Motor neuron (in vitro differentiated cells): ENCODE measurements around the gene SLC39A11. TPM values are rescaled to one million over a fixed set of nuclear protein-coding genes. Genes with fewer than 3 reads are reported as not detected.

Experiments
- ATAC-seq, 8 experiments: fragments of 200-7000 bp; cut with Tn5 transposase; replicated peaks in 6 of 8; 2 replicates each; pipeline ENCODE4 v1.8.0; 2021; ENCODE audit warnings: mild to moderate bottlenecking in 8 of 8, moderate library complexity in 8 of 8
- H3K27ac ChIP-seq, 2 donors: fragments of 250-450 bp; sonication (Bioruptor Pico); 2 replicates each; pipeline ENCODE4 v1.9.0; 2021; ENCODE audit warnings: antibody characterized with exemption in 2 of 2, mild to moderate bottlenecking in 2 of 2, moderate library complexity in 1 of 2
- H3K4me1 ChIP-seq, 2 donors: fragments of 250-450 bp; sonication (Bioruptor Pico); replicated peaks in 1 of 2; 2 replicates each; pipeline ENCODE4 v1.6.1; 2021; ENCODE audit warnings: antibody characterized with exemption in 2 of 2, mild to moderate bottlenecking in 2 of 2, moderate library complexity in 1 of 2
- H3K4me3 ChIP-seq, 5 donors: fragments of 250-450 bp; sonication (Bioruptor Pico); 2 replicates each; pipeline ENCODE4 v1.9.0; 2021; ENCODE audit warnings: antibody characterized with exemption in 5 of 5, mild to moderate bottlenecking in 5 of 5, moderate library complexity in 4 of 5
- WGBS, 10 experiments: fragments of 450-650 bp; shearing (Covaris generic); methylation state at CpG; one replicate each; pipeline ENCODE4 v1.0.0; 2022; 5-methylcytosine and 5-hydroxymethylcytosine counted together
- in situ Hi-C, 9 experiments: fragments of 400-800 bp; cut with MboI; loops; one replicate each; pipeline ENCODE4 v1.15.0; 2021; ENCODE audit warnings: low sequenced_read_pairs in 9 of 9, low pct_unique_long_range_greater_than_20kb in 2 of 9; ENCODE audit not compliant: unreplicated experiment in 9 of 9
- total RNA-seq, 8 experiments: library from RNA; unstranded; fragments of 300-600 nt; gene quantifications; 2 replicates each; pipeline versions ENCODE4 v1.2.3 to v1.2.4, GENCODE V29; 2022

Gene SLC39A11
- total RNA-seq, 8 experiments from 2014 or later: 5.3 to 27.3 (median 10.8) TPM

DNA sequence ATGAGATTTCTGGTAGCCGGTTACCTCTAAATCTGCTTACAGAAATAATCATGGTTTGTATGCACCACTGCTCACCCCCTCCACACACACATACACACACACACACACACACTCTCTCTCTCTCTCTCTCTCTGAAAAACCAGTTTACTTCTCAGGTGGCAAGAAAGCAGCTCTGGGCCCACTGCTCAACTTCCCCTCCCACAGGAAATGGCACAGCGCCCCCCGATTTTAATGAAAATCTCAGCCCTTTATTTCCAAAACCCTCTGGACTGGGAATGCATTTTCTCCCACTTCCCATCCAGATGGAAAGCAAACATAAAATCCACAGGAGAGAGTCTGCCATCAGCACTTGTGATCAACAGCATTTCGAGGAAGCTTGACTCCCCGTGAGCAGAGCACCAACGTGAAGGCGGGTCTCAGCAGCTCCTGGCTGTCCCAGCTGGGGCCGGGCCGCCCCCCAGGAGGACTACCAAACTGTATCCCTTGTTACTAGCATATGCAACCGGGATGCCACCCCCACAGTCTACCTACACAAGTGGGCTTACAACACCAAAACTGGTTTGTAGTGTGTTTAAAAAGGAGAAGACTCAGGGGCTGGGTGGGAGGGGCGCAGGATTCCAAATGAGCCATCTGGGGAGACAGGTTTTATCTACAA lies 121.1 kb downstream of the SLC39A11 start:
- ATAC-seq: peak in 4 of 8 experiments; percentile 7 to 32 (median 22)
- in situ Hi-C loops: no loop called here
- H3K4me1 ChIP-seq: peaks cover 14 to 22% of the 10 kb centered on the region in 2 donors
- 40 to 100% (median 85%) methylated on average over 1 to 7 of the region's 11 CpGs; no CpG with 5 or more reads in 2 of the 10 experiments for WGBS, 10 experiments
- no peak overlapping the region for H3K4me3 ChIP-seq
- no peak overlapping the region for H3K27ac ChIP-seq

DNA sequence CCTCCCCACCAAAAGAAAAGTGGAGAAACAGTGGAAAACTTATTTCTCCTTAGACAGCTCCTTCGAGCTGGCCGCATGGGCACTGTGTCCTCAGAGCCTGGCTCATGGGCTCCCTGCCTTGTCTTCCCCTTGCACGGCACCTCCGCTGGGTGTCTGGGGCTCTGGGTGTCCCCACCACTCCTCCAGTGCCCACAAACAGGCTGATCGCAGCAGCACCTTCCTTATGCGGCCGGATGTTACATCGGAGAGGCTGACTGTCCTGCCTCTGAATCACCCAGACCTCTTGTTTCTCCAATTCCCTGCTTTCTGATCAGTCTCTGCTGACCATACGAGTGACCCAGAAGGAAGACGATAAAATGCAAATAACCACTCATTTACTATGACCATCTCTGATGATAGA lies 121.7 kb downstream of the SLC39A11 start:
- peak in 5 of 8 experiments; percentile 39 to 68 (median 53) for ATAC-seq
- no peak overlapping the region for H3K4me3 ChIP-seq
- peak overlapping the region in 1 of 2 donors; percentile 38 for H3K27ac ChIP-seq
- H3K4me1 ChIP-seq: peaks cover 14 to 22% of the 10 kb centered on the region in 2 donors
- in situ Hi-C loops: no loop called here
- 50 to 93% (median 80%) methylated on average over 1 to 3 of the region's 10 CpGs; no CpG with 5 or more reads in 3 of the 10 experiments for WGBS, 10 experiments

DNA sequence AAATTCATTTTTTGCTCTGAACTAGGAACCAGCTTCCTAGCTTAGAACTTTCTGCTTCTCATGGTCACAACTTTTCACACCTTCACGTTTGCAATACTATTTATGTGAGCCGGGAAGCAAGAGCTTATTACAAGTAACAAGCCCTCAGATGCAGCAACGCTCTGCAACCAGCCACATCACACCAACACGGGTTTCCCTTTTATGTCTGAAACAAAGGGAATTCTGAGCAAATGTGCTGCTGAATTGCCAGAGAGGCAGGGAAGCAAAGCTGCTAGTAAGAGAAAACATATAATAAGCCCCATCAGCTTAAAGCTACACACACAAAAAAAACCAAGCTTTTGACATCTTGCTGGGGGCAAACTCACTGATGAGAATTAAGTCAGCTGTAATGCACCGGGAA lies 122.2 kb downstream of the SLC39A11 start:
- Histone ChIP-seq H3K4me3 (no peak overlapping the region), H3K27ac (peak overlapping the region in 1 of 2 donors; percentile 38), H3K4me1 (peaks cover 14 to 22% of the 10 kb centered on the region in 2 donors)
- 30 to 75% (median 34%) methylated on average over 1 to 5 of the region's 5 CpGs; no CpG with 5 or more reads in 1 of the 10 experiments for WGBS, 10 experiments
- peak in 5 of 8 experiments; percentile 51 to 83 (median 62) for ATAC-seq
- in situ Hi-C loops: no loop called here

DNA sequence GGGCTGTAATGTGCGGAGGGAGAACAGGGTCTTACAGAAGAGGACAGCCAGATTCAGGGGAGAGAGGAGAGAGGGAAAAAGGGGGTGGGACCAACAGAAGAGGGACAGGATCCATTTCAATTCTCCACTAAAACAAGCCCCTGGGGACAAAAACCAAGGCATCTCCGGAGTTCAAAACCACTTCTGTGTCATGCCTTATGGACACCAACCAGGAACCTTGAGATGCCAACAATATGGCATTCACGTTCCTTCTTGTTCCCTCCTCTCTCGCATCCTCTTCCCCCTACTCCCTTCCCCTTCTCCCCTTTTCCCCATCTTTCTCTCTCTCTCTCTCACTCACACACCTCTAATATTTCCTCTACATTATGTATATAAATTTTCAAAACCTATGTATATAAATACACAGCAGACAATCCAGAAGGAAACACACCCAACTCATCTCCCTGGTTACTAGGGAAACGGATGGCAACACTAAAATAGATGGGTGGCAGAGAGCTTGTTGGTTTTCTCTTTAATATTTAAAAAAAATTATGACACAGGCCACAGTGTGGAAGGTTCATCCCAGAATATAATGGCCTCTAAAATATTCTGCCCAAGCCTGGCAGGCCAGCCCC lies 123.1 kb downstream of the SLC39A11 start:
- in situ Hi-C loops: no loop called here
- peaks cover 14 to 22% of the 10 kb centered on the region in 2 donors for H3K4me1 ChIP-seq
- peak in 1 of 8 experiments; percentile 68 for ATAC-seq
- H3K4me3 ChIP-seq: no peak overlapping the region
- 67 to 100% (median 90%) methylated on average over 1 to 3 of the region's 5 CpGs; no CpG with 5 or more reads in 4 of the 10 experiments for WGBS, 10 experiments
- no peak overlapping the region for H3K27ac ChIP-seq

DNA sequence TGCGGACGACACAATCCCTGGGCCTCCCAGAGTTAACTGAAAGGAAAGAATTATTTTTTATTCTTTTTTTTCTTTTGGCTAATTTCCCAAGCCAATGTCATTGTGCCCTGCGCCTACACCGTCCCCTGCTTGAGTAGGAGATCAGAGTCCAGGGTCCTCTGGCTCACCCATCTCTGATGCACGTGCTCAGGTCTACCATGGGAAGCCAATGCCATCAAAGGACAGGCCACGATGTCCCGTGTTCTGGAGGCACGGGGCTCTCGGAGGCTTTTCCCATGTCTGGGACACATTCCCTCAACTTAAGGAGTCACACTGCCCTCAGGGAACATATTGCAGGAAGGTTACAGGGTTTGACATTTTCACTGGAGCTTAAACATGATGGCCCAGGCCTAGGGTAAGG lies 123.7 kb downstream of the SLC39A11 start:
- no peak overlapping the region for H3K27ac ChIP-seq
- WGBS, 10 experiments: 80 to 100% (median 100%) methylated on average over 1 to 4 of the region's 9 CpGs; no CpG with 5 or more reads in 3 of the 10 experiments
- no peak overlapping the region for H3K4me3 ChIP-seq
- no peak for ATAC-seq
- in situ Hi-C loops: no loop called here
- peaks cover 14 to 22% of the 10 kb centered on the region in 2 donors for H3K4me1 ChIP-seq

DNA sequence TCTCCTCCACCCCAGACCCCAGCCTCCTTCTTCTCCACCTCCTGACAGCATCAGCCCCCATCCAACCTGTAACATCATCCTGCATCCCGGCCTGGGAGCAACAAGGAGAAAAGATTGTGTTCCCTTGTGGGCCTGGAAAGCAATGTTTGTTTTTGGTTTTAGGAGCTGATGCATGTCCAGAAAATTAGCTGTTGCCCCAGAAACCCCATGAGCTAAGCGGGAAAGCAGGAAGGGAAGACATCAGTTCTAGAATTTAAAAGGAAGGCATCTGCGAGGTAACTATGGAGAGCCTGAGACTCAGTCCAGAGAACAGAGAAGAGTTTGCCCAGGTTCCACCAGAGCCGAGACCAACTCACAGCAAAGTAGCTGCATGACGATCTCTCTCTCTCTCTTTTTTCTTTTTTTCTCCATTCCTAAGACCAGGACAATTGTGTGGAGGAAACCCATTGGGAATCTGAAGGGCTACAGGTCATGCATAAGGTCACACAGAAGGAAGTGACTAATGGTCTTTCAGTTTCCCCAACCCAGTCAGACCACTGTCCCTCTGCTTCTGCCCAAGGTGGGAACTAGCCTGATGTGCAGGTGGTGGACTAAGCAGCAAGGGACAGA lies 124.4 kb downstream of the SLC39A11 start:
- ATAC-seq: no peak
- WGBS, 10 experiments: 50 to 87% (median 76%) methylated on average over 1 to 5 of the region's 5 CpGs; no CpG with 5 or more reads in 5 of the 10 experiments
- Histone ChIP-seq H3K27ac (no peak overlapping the region), H3K4me1 (peaks cover 14 to 22% of the 10 kb centered on the region in 2 donors), H3K4me3 (no peak overlapping the region)
- in situ Hi-C loops: no loop called here

DNA sequence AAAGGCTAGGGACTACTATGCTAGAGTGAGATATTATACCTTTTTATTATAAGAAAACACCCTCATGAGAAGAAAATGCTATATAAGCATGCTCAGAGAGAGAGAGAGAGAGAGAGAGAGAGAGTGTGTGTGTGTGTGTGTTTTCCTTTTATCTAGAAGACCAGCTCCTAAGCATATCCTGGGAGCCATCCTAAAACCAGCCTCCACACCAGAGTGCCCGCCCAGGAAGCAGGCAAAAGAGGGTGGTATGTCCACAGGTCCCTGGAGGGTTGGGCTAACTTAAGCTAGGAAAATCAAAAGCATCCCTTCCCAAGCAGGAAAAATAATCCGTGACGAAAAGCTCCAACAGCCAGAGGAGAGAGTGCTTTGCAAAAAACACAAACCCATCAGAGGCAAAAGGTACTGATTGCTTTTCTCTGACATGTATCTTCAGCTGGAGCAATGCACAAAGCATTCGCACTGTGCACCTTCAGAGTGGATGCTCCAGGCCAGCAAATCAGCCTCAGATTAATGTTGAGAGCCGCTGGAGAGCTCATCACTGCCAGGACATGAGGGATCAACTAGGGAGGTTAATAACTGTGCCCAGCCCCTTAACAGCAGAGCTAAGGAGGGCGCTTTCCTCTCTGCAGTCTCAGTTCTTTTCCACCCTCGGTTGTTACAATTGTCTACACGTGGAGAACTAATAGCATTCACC lies 125.1 kb downstream of the SLC39A11 start:
- H3K27ac ChIP-seq: no peak overlapping the region
- H3K4me1 ChIP-seq: peaks cover 14 to 22% of the 10 kb centered on the region in 2 donors
- in situ Hi-C loops: no loop called here
- no peak overlapping the region for H3K4me3 ChIP-seq
- no peak for ATAC-seq
- 35 to 100% (median 83%) methylated on average over 2 to 6 of the region's 8 CpGs; no CpG with 5 or more reads in 3 of the 10 experiments for WGBS, 10 experiments

DNA sequence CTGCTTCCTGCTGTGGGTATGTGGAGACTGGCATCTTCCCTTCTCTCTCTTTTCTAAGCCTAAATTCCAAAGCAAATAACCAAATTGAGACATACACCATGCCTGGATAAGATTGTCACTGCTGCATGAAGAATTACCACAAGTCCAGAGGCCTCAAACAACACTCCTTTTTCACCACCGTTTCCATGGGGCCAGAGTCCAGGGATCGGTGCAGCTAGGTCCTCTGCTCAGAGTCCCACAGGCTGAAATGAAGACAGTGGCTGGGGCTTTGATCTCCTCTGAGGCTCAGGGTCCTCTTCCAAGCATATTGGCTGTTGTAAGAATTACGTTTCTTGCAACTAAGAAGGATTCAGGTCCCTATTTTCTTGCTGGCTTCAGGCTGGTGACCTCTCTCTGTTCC lies 130.4 kb downstream of the SLC39A11 start:
- H3K27ac ChIP-seq: no peak overlapping the region
- no peak overlapping the region for H3K4me3 ChIP-seq
- no peak for ATAC-seq
- no peaks in the 10 kb centered on the region for H3K4me1 ChIP-seq
- WGBS, 10 experiments: 73 to 94% (median 76%) methylated on average over 2 to 3 of the region's 3 CpGs; no CpG with 5 or more reads in 7 of the 10 experiments
- in situ Hi-C loops: no loop called here

DNA sequence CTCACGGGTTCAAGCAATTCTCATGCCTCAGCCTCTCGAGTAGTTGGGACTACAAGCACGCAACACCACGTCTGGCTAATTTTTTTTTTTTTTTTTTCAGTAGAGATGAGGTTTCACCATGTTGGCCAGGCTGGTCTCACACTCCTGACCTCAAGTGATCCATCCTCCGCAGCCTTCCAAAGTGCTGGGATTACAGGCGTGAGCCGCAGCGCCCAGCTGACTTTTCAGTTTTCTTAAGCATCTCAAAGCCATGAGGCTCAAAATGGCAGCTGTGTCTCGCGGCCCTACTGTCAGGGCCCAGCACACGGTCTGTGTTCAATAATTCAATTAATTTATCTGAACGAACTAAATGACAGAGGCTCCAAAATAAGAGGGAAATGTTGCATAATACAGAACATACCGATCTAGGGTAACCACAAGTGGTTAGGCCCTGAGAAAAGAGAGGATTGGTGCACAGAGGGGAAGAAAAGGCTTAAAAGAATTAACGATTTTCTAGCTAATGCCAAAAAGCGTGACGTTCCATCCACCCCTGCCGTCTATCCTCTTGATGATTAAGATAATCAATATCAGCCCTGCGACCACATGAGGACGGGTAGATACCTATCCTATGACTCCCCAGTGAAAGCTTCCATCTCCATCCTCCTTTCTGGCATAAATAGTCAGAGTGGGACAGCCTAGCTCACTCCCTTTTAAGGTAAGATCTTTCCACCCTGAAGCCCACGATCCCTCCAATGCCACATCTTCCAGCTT lies 136.9 kb downstream of the SLC39A11 start:
- no peak for ATAC-seq
- in situ Hi-C loops: no loop called here
- Histone ChIP-seq H3K27ac (no peak overlapping the region), H3K4me1 (peaks cover 17 to 21% of the 10 kb centered on the region in 2 donors), H3K4me3 (no peak overlapping the region)
- 72 to 96% (median 90%) methylated on average over 4 to 17 of the region's 20 CpGs for WGBS, 10 experiments

DNA sequence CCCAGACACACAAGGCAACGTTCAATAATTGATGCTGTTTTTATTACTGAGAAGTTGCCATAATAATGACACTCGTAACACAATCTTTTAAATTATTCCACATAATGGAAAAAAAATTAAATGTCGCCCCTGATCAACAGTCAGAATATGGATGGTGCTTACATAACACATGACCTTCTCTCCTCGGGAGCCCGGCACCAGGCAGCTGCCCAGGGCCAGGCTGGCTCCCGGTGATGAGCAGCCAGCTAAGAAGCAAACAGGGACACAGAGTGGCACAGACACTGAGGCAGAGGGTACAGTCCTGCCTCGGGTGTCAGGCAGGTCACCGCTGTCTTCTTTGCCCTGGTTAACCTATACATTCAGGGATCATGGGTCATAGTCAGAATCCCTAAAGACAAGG lies 137.9 kb downstream of the SLC39A11 start:
- 68 to 100% (median 85%) methylated on average over 1 to 7 of the region's 8 CpGs; no CpG with 5 or more reads in 1 of the 10 experiments for WGBS, 10 experiments
- peak in 5 of 8 experiments; percentile 15 to 55 (median 27) for ATAC-seq
- in situ Hi-C loops: no loop called here
- Histone ChIP-seq H3K27ac (no peak overlapping the region), H3K4me3 (no peak overlapping the region), H3K4me1 (peaks cover 24 to 31% of the 10 kb centered on the region in 2 donors)

DNA sequence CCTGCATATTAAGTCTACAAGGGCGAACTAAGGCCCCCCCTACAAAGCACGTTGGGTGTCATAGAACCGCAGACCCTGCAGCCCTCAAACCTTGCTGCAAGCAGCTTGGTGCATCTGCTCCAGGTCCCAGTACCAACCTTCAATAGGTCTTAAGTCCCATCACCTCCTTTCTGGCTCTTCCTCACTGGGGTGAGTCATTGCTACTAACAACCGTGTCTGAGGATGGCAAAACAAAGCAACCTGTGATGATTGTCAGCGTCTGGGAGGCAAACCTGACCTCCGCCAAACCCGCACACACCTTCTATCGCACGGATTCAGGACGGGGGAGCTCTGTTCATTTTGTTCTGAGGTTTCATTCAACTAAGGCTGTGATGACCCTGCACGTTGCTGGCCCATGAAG lies 138.9 kb downstream of the SLC39A11 start:
- WGBS, 10 experiments: 70 to 100% (median 86%) methylated on average over 1 to 9 of the region's 11 CpGs; no CpG with 5 or more reads in 2 of the 10 experiments
- no peak for ATAC-seq
- no peak overlapping the region for H3K27ac ChIP-seq
- peaks cover 24 to 33% of the 10 kb centered on the region in 2 donors for H3K4me1 ChIP-seq
- H3K4me3 ChIP-seq: no peak overlapping the region
- in situ Hi-C loops: no loop called here

DNA sequence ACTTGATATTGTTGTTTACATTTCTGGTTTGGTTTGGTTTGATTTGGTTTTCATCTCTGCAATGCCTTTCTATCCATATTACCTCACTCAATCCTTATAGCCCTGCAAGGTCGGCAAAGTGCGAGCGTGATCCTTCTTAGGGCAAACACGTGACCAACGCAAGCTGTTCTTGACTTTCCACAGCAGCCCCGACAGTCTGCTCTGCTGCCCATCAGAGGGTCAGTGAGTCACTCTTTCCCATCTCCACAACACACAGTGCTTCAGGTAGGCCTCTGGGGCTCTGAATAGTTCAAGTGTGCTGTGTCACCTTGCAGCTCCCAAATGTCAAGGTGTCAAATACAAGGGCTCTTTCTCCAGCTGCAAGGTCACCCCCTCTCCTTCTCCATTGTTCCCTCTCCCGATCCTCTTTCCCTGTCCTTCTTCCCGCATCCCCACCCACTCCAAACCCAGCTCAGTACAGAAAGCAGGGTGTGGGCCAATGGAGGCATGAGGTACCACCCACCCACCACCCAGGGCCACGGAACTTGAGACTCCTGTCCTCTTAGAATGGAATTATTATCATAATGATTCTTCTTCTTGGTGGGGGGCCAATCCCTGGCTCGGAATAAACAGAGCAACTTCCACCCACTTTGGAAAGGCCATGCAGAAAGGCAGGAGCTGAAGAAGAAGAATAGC lies 139.7 kb downstream of the SLC39A11 start:
- in situ Hi-C loops: no loop called here
- Histone ChIP-seq H3K27ac (no peak overlapping the region), H3K4me3 (no peak overlapping the region), H3K4me1 (peaks cover 24 to 33% of the 10 kb centered on the region in 2 donors)
- ATAC-seq: peak in 7 of 8 experiments; percentile 35 to 71 (median 57)
- WGBS, 10 experiments: 10 to 86% (median 67%) methylated on average over 2 to 7 of the region's 10 CpGs; no CpG with 5 or more reads in 1 of the 10 experiments
